ENCODE data around the gene SGTA. TPM values are rescaled to one million over a fixed set of nuclear protein-coding genes. Genes with fewer than 3 reads are reported as not detected.
A peak's percentile ranks its signal among the peaks of the same experiment; 100 is the strongest.

Gene SGTA
- total and polyA plus RNA-seq, 12 donors, result 28.2 to 104 (median 54.9) TPM

GRCh38 chr19:2780284-2780683 lies 2.8 kb downstream of the SGTA start:
- intact Hi-C loops (cut with DNase I), result no loop called here
- Histone ChIP-seq H3K36me3 (replicated peaks in 1 of 2) (no peaks in the 10 kb centered on the region), H3K27me3 (no peaks in the 10 kb centered on the region), H3K4me3 (no peak overlapping the region), H3K27ac (no peak overlapping the region), H3K4me1 (replicated peaks in 1 of 2) (peaks cover 24 to 51% of the 10 kb centered on the region in 2 donors), H3K9me3 (replicated peaks in 1 of 3) (no peaks in the 10 kb centered on the region)
- 88 to 91% (median 89%) methylated on average over 7 of the region's 7 CpGs for WGBS, 4 donors
- TF ChIP-seq POLR2A (IDR thresholded peaks at IDR 0.05), result no peak
- TF ChIP-seq CTCF (IDR thresholded peaks at IDR 0.05), result no peak
- DNase-seq, result no peak

- H3K27me3 ChIP-seq, result no peaks in the 10 kb centered on the region
- peak overlapping the region in 1 of 5 donors; percentile 19 for H3K27ac ChIP-seq
- no peaks in the 10 kb centered on the region for H3K9me3 ChIP-seq (replicated peaks in 1 of 3)
- intact Hi-C loops (cut with DNase I), result no loop called here
- H3K4me3 ChIP-seq, result no peak overlapping the region
- peaks cover 20 to 51% of the 10 kb centered on the region in 2 donors for H3K4me1 ChIP-seq (replicated peaks in 1 of 2)
- H3K36me3 ChIP-seq (replicated peaks in 1 of 2), result no peaks in the 10 kb centered on the region
- DNase-seq, result no peak
- 62 to 89% (median 80%) methylated on average over 6 to 14 of the region's 14 CpGs for WGBS, 4 donors
- TF ChIP-seq POLR2A (IDR thresholded peaks at IDR 0.05), result no peak
Measured at GRCh38 chr19:2779121-2779740, 3.8 kb downstream of the SGTA start.

- Histone ChIP-seq H3K9me3 (replicated peaks in 1 of 3) (no peaks in the 10 kb centered on the region), H3K4me3 (no peak overlapping the region), H3K27me3 (no peaks in the 10 kb centered on the region), H3K36me3 (replicated peaks in 1 of 2) (no peaks in the 10 kb centered on the region), H3K27ac (no peak overlapping the region), H3K4me1 (replicated peaks in 1 of 2) (peaks cover 20 to 43% of the 10 kb centered on the region in 2 donors)
- 80 to 94% (median 91%) methylated on average over 12 to 19 of the region's 19 CpGs for WGBS, 4 donors
- intact Hi-C loops (cut with DNase I), result no loop called here
- DNase-seq, result no peak
- TF ChIP-seq POLR2A (IDR thresholded peaks at IDR 0.05) (no peak), CTCF (IDR thresholded peaks at IDR 0.05) (no peak)
Measured at GRCh38 chr19:2777952-2778683, 5.0 kb downstream of the SGTA start.

GRCh38 chr19:2775556-2776430 lies 7.3 kb downstream of the SGTA start:
- H3K27ac ChIP-seq, result peak overlapping the region in 4 of 5 donors; percentile 40 to 89 (median 59)
- peaks cover 6 to 39% of the 10 kb centered on the region in 2 donors for H3K4me1 ChIP-seq (replicated peaks in 1 of 2)
- no peaks in the 10 kb centered on the region for H3K36me3 ChIP-seq (replicated peaks in 1 of 2)
- WGBS, 4 donors, result 71 to 74% (median 71%) methylated on average over 29 of the region's 29 CpGs
- no peaks in the 10 kb centered on the region for H3K27me3 ChIP-seq
- intact Hi-C loops (cut with DNase I), result no loop called here
- TF ChIP-seq CTCF (IDR thresholded peaks at IDR 0.05) (no peak), POLR2A (IDR thresholded peaks at IDR 0.05) (no peak)
- H3K4me3 ChIP-seq, result peak overlapping the region in 1 of 4 donors; percentile 24
- DNase-seq, result peak in 6 of 7 donors; percentile 48 to 89 (median 68)
- no peaks in the 10 kb centered on the region for H3K9me3 ChIP-seq (replicated peaks in 1 of 3)
